Testis (tissue), 2 donors: ENCODE data around the gene DDX55.

Experiments
- CTCF ChIP-seq, 3 experiments: fragments of 450-650 bp in 2 of 3; fragments of 200-600 bp in 1 of 3; sonication (generic) in 1 of 3; IDR thresholded peaks; one replicate each; pipeline ENCODE4 v1.5.1; 2016 to 2019; ENCODE audit warnings: antibody characterized with exemption in 3 of 3, mild to moderate bottlenecking in 2 of 3, moderate library complexity in 1 of 3
- POLR2A ChIP-seq: fragments of 450-650 bp; IDR thresholded peaks from one replicate; pipeline ENCODE4 v1.6.1; 2017; ENCODE audit warnings: antibody characterized with exemption, mild to moderate bottlenecking, moderate library complexity

- TF ChIP-seq CTCF (IDR thresholded peaks at IDR 0.05) (no peak), POLR2A (no peak)
These were observed 2.2 kb upstream of the DDX55 start for GRCh38 chr12:123599721-123600120.
